GM10248 (cell line): ENCODE results near the gene RASA2.

Experiments used
- CTCF ChIA-PET: fragments of 300-600 bp; sonication (Branson Sonifier 250); formaldehyde crosslinking; extraction: SDS; loops from one replicate; lab custom pipeline; 2021; ENCODE audit warnings: antibody characterized with exemption; lab: Yijun Ruan, JAX
- POLR2A ChIA-PET: fragments of 350-650 bp; sonication (Branson Sonifier 250); formaldehyde crosslinking; extraction: SDS; loops from one replicate; lab custom pipeline; 2020; ENCODE audit warnings: antibody characterized with exemption; lab: Yijun Ruan, JAX
- DNase-seq: peaks from one replicate; pipeline ENCODE4 v3.0.0; 2012; ENCODE audit errors: extremely low spot score
- TF ChIP-seq, protein P1 (sequence below): IDR thresholded peaks from 2 replicates; pipeline ENCODE4 v1.5.1; 2012; ENCODE audit warnings: mild to moderate bottlenecking, low read depth; ENCODE audit errors: extremely low read depth, missing control alignments, control extremely low read depth

The RASA2 gene

DNA sequence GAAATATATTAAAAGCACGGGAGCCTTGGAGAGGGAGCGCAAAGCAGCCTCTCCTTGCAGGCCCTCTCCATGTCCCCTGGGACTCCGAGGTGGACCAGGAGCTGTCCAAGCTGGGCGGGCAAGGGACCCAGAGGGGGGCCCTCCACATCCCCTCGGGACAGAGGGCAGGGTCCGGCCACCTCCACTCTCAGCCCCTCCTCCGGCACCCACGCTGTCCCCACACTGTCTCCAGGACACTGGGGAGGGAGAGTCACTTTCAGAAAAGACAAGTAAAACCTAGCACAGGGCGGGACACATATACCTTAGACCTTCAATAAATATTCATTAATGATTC lies 173.8 kb downstream of the RASA2 start:
- ChIA-PET CTCF (interaction anchor here (1.0 kb wide), 1 partner anchor 15 kb away, joined by 3 read pairs; no protein-coding TSS in a partner anchor), POLR2A (no interaction called here)
- DNase-seq, result no peak
- TF ChIP-seq, protein P1, sequence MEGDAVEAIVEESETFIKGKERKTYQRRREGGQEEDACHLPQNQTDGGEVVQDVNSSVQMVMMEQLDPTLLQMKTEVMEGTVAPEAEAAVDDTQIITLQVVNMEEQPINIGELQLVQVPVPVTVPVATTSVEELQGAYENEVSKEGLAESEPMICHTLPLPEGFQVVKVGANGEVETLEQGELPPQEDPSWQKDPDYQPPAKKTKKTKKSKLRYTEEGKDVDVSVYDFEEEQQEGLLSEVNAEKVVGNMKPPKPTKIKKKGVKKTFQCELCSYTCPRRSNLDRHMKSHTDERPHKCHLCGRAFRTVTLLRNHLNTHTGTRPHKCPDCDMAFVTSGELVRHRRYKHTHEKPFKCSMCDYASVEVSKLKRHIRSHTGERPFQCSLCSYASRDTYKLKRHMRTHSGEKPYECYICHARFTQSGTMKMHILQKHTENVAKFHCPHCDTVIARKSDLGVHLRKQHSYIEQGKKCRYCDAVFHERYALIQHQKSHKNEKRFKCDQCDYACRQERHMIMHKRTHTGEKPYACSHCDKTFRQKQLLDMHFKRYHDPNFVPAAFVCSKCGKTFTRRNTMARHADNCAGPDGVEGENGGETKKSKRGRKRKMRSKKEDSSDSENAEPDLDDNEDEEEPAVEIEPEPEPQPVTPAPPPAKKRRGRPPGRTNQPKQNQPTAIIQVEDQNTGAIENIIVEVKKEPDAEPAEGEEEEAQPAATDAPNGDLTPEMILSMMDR, result no peak

DNA sequence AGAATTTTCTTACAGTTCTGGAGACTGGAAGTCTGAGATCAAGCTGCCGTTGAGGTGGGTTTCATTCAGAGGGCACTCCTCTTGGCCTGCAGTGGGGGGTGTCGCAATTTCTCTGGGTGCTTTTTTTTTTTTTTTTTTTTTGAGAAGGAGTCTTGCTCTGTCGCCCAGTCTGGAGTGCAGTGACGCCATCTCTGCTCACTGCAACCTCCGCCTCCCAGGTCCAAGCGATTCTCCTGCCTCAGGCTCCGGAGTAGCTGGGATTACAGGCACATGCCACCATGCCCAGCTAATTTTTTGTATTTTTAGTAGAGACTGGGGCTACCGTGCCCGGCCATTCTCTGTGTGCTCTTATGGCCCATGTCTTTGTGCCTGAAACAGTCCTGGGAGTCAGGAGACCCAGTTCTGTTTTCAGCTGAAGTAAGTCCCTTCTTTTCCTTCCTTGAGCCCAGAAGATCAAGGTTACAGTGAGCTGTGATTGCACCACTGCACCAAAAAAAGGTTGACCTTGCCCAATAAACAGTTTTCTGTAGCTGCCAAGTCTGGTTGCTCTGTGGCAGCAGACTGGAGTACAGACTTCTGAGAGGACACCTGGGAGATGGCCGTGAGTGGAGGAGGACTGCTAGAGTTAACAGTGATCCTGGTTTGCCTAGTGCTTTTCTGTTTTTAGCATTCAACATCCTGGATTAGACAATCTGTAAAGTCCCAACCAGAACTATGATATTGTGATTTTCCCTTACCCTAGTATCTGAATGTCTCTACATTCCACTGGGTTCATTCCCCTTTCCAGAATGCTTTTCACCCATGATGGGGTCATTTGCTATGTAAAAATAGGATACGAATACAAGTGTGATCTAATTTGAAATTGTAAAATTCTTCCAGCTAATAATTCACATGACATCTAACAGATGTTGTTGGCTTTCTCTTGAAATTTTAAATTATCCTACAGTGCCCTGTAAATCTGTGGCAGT lies 174.7 kb downstream of the RASA2 start:
- CTCF ChIA-PET, result interaction anchor here (1.0 kb wide), 1 partner anchor 16 kb away, joined by 3 read pairs; no protein-coding TSS in a partner anchor
- POLR2A ChIA-PET, result no interaction called here
- TF ChIP-seq, protein P1, result no peak
- no peak for DNase-seq

DNA sequence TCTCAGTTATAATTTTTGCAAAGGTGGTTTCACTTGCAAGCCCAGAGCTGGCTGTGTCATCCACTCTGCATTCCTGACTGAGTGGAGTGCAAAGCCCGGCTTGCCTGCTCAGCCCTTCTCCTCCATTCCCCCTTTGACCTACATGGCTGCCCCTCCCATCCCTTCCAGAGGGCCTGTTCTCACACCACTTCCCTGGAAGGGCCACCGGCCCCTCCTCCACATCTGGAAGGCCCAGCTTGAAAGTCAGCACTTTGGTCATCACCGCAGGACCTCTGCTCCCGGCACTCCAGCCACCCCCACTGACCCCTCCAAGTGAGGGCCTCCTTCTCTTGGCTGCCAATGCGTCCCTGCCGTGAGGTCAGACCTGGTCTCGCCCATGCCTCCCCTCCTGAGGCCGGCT lies 177.2 kb downstream of the RASA2 start:
- CTCF ChIA-PET, result no interaction called here
- POLR2A ChIA-PET, result no interaction called here
- TF ChIP-seq, protein P1, result no peak
- DNase-seq, result no peak
